Measurements from ENCODE around the gene PTCD3.

GRCh38 chr2:86073225-86073624 lies 32.8 kb upstream of the PTCD3 start:
- TF ChIP-seq CTCF (conservative IDR thresholded peaks at IDR 0.05; ENCODE audit: low read depth, low read length) = no peak
- TF ChIP-seq MXI1 (IDR thresholded peaks at IDR 0.05; ENCODE audit: borderline replicate concordance, low read depth, low read length) = no peak
- TF ChIP-seq CEBPB (IDR thresholded peaks at IDR 0.05; ENCODE audit: low read depth, low read length) = no peak
- TF ChIP-seq POLR2A (IDR thresholded peaks at IDR 0.05; ENCODE audit: low read depth, low read length) = no peak
- no peak for TF ChIP-seq MAFK (IDR thresholded peaks at IDR 0.05; ENCODE audit: low read depth, low read length)
- no peak for TF ChIP-seq ELK1 (IDR thresholded peaks at IDR 0.05; ENCODE audit: borderline replicate concordance, low read depth, low read length)
